HS-27A (cell line): Measurements from ENCODE around the gene THADA.

Experiments used
- DNase-seq: peaks from one replicate; pipeline ENCODE4 v3.0.0-alpha.2; 2012; ENCODE audit warnings: low read depth, missing footprints

The THADA gene

DNA sequence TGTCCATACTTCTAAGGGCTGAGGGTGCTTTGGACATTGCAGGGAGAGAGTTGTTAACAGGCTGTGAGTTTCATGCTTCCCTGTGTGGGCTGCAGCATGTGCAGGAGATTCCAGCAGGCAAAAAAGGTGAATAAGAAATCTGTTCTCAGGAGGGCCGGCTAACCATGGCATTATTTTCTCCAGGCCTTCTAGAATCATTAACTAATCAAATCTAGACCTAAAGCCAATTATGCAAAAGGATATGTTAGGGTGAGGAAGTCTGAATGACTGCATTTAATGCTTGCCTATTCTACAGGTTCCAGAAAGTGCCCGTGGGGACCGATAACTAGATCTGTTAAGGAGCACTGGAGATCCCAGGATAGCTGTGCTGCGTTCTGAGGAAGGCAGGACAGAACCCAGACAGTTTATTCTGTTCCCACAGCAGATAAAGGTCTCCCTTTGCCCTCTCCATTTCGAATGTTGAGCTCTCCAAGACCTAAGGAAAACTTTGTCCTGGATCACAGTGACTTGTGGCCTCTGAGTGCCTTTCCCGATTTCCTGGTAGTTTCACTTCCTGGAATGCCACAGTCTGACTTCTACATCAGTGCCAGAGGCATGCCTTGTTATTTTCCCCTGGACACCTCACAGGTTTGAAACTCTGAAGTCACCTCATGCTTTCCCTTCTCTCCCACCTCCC, 319.4 kb downstream of the THADA start:
- no peak for DNase-seq

DNA sequence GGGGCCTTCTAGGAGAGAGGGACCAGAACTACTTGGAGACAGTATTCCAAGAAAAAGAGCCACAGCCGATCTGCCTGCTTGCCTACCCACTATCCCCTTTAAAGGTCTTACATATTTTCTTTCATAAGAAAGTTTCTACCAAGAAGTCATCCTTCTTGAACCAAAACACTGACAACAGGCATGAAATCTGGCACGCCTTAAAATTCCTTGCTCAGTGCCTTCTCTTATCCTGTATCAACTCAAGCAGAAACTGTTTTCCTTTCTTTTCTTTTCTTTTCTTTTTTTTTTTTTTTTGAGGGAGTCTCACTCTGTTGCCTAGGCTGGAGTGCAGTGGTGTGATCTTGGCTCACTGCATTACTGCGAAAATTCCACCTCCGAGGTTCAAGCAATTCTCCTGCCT, 321.1 kb downstream of the THADA start:
- no peak for DNase-seq

DNA sequence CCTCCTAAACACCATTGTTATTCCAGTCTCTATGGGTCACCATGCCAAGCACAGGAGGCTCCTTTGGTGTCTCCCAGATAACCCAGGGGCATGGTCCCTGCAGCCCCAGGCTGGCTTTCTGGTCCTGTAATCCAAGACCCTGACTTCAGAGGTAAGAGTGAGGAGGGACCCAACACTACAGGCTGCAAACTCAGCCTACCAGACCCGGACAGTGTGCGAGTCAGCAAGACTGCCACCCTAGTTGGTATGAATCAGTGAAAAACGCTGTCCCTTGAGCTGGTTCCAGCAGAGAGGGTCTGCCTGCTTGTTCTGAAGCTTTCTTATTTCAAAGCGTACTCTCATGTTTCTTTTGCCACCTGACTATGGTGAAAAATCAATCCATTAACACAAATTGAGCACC, 321.8 kb downstream of the THADA start:
- no peak for DNase-seq

DNA sequence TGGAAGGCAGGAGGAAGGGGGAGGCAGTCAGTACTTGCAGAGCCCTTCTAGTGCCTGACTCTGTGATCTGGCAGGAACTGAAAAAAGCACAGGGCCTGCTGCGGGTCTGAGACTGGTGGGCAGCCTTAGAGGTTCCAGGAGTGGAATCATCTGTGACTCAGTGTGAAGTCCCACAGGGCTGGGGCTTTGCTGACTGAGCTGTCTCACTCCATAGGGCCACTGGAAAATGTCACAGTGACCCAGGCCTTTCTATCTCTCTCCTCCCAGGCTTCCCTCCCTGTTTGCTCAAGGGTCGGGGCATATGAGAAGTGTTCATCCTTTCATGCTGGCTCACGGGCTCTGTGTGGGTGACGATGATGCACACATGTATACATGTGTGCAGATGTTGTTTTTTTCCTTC, 322.3 kb downstream of the THADA start:
- DNase-seq = no peak

DNA sequence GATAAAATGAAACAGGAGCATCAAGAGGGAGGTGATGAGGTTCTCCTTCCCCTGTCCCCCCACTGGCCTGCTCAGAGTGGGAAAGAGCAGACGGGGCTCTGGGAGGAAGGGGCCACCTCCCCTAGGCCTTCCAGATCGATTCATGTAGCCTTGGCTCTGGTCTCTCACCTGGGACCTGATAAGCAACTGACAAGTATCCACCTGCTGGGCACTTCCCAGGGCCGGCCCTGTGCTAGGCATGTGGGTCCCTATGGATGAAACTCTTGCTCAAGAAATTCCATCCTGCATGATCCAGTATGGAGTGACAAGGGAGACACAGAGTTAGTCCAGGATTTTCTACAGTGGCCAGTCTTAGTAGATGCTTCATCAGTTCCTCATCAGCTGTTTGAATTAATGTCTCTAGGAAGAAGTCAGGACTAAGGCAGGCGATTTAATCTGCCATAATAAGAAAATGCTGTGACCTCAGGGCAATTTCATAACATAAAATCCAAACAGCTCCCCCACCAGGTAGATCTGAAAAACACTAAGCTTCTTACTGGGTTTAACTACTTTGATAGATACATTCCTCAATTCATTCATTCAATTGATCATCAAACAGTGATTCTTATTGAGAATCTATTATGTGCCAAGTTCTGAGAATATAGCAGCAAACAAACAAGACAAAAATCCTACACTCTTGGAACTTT, 324.8 kb downstream of the THADA start:
- no peak for DNase-seq

DNA sequence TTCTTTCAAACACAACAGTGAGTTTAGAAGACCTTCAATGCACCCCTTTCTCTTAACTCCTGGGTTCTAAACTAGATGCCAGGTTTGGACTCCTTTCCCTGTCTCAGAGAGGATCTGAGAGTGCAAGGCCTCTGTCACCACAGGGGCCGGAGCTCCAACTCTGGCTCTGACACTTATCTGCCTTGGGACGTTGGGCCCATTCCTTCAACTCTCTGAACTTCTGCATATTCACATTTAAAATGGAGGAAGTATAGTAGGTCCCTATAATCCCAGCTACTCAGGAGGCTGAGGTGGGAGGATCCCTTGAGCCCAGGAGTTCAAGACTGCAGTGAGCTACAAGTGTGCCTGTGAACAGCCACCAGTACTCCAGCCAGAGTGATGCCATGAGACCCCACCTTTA, 325.4 kb downstream of the THADA start:
- no peak for DNase-seq

DNA sequence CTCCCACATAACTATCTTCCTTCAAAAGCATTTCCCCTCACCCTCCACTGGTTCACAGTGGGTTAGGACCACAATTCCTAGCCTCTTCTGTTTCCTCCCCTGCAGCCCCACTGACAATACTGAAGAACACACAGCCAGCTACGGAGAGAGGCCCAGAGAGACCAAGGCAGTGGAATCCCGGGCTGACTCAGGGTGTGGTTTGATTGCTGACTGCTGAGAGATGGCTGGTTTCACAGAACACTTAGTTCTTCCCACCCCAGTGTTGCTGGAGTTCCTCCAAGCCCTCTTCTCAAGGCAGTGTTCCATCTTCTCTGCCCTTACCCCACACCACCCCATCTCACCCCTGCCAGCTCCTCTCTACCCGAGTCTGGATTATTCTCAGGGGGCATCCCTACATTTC, 326.1 kb downstream of the THADA start:
- no peak for DNase-seq

DNA sequence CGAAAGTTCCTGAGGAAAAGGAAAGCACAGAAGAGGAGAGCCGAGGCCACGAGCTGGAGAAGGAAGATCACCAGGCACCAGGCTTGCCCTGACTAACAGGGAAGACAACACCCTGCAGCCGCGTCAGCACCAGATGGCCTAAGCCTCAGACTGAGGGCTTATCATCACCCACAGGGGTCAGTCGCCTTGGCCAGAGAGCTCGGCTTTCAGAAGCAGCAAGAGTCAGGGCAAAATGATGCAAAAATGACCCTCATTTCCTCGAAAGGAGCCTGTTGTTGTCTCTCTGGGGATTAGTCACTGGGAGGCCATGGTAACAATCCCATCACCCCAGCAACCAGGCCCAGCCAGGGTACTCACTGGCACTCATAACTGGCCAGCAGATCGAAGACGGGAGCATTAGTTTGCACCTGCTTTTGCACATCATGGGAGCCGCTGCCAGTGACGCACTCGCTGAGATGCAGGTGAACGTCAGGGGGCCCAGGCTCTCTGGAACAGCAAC, 326.7 kb downstream of the THADA start:
- DNase-seq = peak; percentile 87

DNA sequence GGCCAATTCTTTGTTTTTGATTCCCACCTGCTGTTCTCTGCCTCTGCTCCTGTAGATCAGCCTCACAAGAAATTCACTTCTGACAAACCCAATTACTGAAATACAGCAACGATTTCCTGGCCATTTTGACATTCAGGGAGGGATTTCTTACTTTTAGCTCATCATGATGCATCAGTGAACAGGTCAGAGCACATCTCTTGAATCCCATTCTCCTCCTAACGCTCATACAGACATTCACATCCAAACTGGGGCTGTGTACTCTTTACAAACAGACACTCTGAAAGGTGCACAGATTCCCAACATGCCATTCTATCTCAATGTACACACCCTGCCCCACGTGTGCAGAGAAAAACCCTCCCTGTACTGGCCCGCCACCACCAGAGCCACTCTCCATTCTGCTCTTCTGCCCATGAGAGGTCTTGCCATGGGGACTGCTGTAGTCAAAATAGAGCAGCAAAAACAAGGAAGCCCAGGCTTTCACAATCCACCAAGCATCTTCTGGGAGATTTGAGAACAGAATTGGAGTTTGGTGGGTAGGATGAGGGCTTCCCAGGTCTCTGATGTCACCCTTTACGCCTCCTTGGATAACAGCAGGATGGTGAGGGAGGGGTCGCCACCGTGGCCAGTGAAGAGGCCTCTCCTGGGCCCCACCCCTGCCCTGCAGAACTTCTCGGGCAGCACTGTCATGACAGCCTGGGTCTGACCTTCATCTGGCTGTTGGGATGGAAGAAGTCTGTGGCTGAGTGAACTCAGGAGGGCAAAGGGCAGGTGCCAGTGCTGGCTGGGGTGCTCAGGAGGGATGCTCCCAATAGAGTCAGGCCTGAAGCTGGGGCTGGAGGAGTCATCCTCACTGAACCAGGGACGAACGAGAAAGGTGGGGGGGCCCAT, 327.5 kb downstream of the THADA start:
- DNase-seq = no peak

DNA sequence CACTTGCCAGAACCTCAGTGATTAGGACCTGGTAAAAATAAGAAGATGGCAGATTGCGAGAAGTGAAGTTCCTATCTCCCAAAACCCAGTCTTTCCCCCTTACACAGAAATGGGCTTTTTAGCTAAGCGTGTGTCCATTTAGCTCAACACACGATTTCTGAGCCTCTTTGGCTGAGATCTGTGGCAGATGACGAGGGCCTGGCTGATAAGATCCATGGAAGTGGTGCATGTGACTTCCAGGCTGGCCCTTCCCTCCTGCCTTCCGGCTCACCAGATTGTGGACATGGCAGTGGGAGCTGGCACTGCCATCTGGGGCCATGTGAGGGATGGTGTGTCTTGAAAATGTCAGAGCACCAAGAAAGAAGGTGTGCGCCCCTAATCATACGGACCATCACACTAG, 328.5 kb downstream of the THADA start:
- no peak for DNase-seq

DNA sequence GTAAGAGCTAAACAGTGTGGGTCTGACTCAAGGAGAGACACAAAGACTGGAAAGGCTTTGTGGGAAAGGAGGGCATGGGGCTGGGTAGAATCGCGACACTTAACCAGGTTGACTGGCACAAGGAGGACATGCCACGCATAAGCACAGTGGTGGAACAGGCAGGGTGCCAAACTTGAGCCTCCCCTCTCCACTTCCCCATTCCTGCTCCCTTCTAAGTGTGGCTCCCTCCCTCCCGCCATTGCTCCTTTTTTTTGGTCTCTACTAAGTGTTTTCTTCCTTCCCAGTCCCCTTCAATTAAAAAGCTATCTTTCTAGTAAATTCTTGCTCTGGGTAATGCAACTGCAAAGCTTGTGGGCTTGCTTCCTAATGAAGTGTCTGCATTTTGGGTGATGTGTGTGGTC, 329.1 kb downstream of the THADA start:
- DNase-seq = no peak

DNA sequence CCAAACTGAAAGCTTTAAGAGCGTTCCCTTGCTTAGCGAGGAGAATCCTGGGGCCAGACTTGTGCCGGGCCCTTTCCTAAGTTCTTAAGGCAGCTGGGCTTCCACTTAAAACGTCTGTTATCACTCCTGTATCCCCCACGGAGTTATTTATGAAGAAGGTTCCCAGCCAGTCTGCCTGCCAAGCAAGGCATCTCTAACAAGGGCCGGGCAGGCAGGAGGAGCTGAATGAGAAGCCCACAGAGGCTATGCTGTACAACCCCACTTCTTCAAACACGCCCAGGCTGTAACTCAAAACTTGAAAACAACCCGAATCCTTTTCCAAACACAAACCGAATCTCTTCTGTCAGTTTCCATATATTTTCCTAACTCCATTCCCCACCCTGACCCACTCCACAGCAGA, 330.4 kb downstream of the THADA start:
- DNase-seq = no peak

DNA sequence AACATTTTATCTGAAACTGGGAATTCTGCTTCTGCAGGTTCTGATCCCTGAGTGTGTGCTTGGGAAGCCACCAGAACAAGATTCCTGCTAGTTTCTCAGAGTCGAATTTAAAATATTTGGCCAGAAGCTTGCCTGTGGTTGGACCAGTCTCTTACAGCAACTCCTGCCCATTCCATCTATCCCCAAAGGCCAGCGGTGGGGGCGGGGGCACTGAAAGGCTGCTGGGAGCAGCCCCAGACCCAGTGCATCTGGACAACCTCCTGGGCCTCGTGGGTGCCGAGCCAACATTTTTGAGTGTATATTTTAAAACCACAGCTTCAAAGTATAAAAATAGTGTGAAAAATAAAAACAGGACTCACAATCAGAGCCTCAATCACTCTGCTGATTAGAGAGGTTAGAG, 330.8 kb downstream of the THADA start:
- no peak for DNase-seq

DNA sequence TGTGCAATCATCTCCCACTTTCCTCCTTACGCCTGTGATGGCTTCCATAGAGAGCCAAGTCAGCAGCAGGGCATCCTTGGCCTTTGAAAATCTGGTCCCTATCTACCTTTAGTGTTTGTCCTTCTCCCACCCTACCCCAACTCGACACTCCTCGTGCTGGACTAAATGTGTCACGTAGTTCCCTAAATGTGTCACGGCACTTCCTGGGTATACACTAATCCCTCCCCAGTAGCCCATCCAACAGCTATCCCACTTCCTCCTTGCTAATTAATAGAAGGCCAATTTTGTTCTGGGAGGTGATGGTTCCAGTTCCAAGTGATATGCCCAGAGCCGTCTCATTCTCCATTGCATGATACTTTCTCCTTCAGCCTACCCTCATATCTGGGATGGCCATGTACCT, 332.9 kb downstream of the THADA start:
- no peak for DNase-seq

DNA sequence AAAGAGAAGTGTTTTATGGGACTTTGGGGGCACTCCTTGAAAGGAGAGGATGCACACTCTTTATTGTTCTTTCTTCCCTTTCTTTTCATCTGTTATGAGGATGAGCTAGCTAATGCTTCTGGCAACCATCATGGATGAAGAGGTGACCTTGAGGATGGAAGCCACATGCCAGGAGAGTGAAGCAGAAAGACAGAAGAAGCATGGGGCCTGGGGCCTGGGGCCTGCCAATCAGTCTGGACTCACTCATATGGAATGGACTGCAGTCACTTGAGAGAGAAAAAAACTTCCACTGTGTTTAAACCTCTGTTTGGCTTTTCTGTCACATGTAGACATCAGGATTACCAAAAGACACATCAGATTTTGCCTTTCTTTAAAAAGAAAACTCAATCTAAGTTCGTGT, 333.6 kb downstream of the THADA start:
- no peak for DNase-seq

DNA sequence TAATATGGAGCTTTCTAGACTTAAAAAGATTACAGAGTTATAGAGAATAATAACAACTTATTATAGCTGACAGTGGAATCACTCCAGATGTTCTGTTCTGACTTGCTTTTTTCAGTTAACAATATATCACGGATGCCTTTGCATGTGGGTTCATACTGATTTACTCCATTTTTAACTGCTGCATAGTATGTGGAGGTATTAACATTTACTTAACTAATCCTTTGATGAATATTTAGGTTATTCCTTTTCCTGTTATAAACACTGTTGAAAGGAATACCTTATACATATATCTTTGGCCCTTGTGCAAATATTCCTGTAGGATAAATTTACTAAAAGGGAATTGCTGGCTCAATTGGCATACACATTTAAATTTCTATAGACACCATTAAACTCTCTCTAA, 336.3 kb downstream of the THADA start:
- no peak for DNase-seq

DNA sequence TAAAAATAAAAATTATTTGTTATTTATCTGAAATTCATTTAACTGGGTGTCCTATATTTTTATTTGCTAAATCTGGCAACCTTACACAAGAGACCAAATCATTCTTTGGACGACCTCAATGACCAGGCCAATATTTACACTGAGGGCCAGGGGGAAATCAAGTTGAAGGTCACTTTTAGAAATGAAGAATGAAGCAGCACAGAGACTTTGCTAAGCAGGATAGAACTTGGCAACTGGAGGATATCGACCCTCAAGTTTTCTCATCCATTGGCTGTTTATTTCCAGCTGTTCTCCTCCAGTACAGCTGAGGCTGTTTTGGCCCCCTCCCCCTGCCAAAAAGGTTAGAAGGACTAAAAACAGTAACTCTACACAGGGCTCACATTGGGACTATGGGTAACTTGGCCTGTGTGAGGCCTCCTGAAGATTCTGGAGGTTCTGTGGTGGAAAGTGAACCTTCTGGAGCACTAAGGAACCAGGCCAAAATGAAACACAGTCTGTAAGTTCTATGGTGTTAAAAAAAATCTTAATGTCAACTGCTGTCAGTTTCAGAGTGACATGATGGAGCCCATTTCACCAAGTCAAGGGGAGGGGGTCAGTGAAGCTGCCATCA, 337.2 kb downstream of the THADA start:
- DNase-seq = no peak

DNA sequence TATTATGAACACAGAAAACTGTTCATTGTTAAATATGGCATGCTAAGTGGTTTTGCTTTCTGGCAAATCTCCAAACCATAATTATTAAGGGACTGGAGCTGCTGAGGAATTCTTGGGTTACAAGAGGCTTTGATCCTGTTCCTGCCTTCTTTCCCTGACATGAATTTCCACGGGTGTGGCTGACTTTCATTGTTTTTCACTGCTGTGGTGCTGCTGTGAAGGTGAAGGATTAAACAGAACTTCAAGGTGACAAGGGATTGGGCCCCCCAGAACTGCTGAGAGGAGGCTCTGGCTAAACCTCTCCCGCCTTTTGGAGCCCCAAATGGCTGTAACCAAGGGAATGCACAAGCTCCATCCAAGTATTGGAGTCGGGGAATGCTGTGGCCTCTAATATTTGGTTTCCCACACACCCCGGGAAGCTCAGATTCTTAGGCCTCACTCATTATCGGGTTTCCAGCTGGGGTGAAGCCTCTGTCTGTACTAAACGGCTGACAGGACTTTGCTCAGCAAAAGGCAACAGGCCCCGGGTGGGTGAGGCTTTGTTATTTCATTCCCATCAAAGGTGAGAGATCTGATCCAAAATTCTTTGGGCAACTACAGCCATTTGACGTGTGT, 340.4 kb downstream of the THADA start:
- DNase-seq = no peak

DNA sequence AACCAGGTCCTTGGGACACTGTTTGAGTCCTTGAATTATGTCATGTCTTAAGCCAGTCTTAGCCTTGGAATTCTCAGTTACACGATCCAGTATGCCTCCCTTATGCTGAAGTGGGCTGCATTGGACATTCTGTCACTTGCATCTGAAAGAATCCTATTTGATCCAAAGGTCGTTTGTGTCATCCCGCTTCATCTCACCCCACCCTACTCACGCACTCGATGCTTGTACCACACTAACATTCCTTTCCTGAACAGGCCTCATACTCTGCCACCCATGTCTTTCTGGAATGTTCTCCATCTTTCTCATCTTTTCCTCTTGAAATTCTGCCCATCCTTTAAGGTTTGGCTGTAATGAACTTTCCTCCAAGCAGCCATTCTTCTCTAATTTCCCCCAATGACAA, 341.5 kb downstream of the THADA start:
- no peak for DNase-seq

DNA sequence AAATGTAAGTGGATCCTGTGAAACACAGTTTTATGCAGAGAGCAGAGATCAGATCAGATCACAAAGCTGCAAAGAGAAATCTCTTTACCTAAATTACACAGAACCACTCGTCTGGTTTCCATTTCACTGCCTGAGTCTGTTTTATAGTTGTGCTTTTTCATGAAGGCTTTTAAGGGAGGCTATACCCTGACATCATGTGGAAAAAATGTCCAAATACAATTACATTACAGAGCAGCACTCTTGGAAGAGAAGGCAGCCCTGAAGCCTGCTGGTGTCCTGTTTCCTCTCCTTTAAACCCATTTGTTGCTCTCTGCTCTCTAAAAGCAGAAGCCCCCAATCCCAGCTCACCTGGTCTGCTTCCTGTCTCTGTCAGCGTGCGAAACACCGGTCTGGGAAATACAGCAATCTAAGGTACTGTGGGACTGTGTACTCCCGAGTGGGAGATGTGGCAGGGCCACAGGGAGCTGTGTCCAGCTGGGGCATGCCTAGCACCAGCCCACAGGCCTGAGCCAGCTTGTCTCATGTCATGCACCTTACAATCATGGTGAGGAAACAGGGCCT, 344.6 kb downstream of the THADA start:
- no peak for DNase-seq

DNA sequence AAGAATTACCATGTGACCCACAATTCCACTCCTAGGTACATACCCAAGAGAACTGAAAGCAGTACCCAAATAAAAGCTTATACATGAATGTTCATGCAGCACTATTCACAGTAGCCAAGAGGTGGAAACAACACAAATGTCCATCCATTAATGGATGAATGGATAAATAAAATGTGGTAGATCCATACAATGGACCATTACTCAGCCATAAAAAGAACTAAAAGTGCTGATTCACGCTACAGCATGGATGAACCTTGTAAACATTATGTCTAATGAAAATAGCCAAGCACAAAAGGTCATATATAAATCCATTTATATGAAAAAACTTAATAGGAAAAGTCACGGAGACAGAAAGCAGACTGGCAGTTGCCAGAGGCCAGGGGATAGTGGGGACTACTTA, 345.8 kb downstream of the THADA start:
- DNase-seq = no peak

DNA sequence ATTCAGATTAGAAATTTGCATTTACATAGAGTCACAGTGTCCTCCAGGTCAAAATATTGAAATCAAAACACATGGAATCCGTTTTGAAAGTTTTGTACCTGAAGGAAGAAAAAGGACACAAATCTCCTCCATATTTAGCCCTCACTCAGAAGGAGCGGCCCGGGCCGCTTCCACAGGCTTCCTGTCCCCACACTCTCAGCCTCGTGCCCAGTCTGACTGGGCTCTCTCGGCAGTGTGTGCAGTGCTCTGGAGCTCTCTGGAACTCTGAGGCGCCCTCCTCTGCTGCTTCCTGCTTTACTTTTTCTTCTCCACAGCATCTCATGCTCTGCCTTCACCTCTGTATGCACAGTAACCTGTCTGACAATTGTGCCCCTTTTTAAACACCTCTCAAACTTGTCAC, 347.2 kb downstream of the THADA start:
- no peak for DNase-seq
